Neural crest cell (in vitro differentiated cells): Measurements from ENCODE around the gene WDR86. TPM values are rescaled to one million over a fixed set of nuclear protein-coding genes. Genes with fewer than 3 reads are reported as not detected.

Source experiments
- DNase-seq: peaks from one replicate; pipeline ENCODE4 v3.0.0; 2021; ENCODE audit warnings: low read depth, mixed read lengths, low spot score
- H3K27ac Mint-ChIP-seq: one replicate; pipeline ENCODE4 v1.8.0; 2021; ENCODE audit warnings: mild to moderate bottlenecking, mixed read lengths; ENCODE audit not compliant: unreplicated experiment
- H3K27me3 Mint-ChIP-seq: 2 replicates; pipeline ENCODE4 v1.8.0; 2021; ENCODE audit warnings: low read depth, mild to moderate bottlenecking, mixed read lengths
- H3K36me3 Mint-ChIP-seq: 2 replicates; pipeline ENCODE4 v1.8.0; 2021; ENCODE audit warnings: low read depth, mild to moderate bottlenecking, mixed read lengths
- H3K4me1 Mint-ChIP-seq: 2 replicates; pipeline ENCODE4 v1.8.0; 2021; ENCODE audit warnings: mixed read lengths
- H3K4me3 Mint-ChIP-seq: one replicate; pipeline ENCODE4 v1.8.0; 2021; ENCODE audit warnings: mild to moderate bottlenecking, mixed read lengths
- H3K9me3 Mint-ChIP-seq: 2 replicates; pipeline ENCODE4 v1.8.0; 2021; ENCODE audit warnings: mixed read lengths
- total RNA-seq: library from RNA; stranded (reverse); gene quantifications from 2 replicates; pipeline ENCODE4 v1.2.1, GENCODE V29; 2021
- TF ChIP-seq, protein P1 (sequence below): fragments of 200-600 bp; sonication (generic); conservative IDR thresholded peaks from 2 replicates; pipeline ENCODE4 v1.5.0; 2021; ENCODE audit warnings: antibody characterized with exemption, mild to moderate bottlenecking

The WDR86 gene
- total RNA-seq, 1 donor from 2014 or later: 29.8 TPM

DNA sequence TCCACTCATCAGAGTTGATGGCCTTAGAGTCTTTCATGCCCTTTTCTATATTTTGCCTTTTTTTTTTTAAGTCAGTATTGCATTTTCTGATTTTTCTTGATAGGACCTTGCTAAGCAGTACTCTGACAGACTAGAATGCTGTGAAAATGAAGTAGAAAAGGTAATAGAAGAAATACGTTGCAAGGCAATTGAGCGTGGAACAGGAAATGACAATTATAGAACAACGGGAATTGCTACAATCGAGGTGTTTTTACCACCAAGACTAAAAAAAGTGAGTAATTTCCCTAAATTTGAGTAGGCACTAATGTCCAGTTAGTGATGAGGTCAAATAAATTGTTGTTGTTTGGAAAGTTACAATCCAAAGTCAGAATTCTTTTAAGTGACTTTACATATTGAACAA lies 60.9 kb downstream of the WDR86 start:
- no peak overlapping the region for H3K4me3 Mint-ChIP-seq
- no peak for DNase-seq
- H3K27ac Mint-ChIP-seq: peak overlapping the region; percentile 6
- no peaks in the 10 kb centered on the region for H3K27me3 Mint-ChIP-seq
- TF ChIP-seq, protein P1, sequence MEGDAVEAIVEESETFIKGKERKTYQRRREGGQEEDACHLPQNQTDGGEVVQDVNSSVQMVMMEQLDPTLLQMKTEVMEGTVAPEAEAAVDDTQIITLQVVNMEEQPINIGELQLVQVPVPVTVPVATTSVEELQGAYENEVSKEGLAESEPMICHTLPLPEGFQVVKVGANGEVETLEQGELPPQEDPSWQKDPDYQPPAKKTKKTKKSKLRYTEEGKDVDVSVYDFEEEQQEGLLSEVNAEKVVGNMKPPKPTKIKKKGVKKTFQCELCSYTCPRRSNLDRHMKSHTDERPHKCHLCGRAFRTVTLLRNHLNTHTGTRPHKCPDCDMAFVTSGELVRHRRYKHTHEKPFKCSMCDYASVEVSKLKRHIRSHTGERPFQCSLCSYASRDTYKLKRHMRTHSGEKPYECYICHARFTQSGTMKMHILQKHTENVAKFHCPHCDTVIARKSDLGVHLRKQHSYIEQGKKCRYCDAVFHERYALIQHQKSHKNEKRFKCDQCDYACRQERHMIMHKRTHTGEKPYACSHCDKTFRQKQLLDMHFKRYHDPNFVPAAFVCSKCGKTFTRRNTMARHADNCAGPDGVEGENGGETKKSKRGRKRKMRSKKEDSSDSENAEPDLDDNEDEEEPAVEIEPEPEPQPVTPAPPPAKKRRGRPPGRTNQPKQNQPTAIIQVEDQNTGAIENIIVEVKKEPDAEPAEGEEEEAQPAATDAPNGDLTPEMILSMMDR: no peak
- H3K36me3 Mint-ChIP-seq: no peaks in the 10 kb centered on the region
- no peaks in the 10 kb centered on the region for H3K9me3 Mint-ChIP-seq
- H3K4me1 Mint-ChIP-seq: peaks cover 9% of the 10 kb centered on the region

DNA sequence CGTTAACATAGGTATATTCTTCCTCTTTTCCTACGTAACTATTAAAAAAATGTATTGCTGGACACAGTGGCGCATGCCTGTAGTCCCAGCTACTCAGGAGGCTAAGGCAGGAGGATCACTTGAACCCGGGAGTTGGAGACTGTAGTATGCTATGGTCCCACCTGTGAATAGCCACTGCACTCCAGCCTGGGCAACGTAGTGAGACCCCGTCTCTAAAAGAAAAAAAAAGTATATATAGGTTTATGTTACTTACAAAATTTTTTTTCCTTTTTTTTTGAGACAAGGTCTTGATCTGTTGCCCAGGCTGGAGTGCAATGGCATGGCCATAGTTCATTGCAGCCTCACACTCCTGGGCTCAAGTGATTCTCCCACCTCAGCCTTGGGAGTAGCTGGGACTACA lies 62.6 kb downstream of the WDR86 start:
- no peaks in the 10 kb centered on the region for H3K9me3 Mint-ChIP-seq
- H3K36me3 Mint-ChIP-seq: no peaks in the 10 kb centered on the region
- H3K27me3 Mint-ChIP-seq: no peaks in the 10 kb centered on the region
- TF ChIP-seq, protein P1: no peak
- no peak overlapping the region for H3K4me3 Mint-ChIP-seq
- peaks cover 11% of the 10 kb centered on the region for H3K4me1 Mint-ChIP-seq
- DNase-seq: no peak
- no peak overlapping the region for H3K27ac Mint-ChIP-seq

DNA sequence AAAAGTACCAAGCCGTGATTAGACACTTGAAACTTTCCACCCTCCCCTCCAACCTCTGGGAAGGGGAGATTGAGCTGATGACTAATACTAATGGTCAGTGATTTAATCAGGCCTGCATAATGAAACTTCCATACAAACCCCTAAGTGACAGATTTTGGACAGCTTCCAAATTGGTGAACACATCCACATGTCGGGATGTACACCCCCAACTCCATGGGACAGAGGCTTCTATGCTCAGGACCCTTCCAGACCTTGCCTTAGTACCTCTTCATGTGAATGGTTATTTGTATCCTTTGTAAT lies 63.4 kb downstream of the WDR86 start:
- no peak for DNase-seq
- H3K4me1 Mint-ChIP-seq: peaks cover 13% of the 10 kb centered on the region
- H3K36me3 Mint-ChIP-seq: no peaks in the 10 kb centered on the region
- no peak overlapping the region for H3K27ac Mint-ChIP-seq
- H3K9me3 Mint-ChIP-seq: no peaks in the 10 kb centered on the region
- TF ChIP-seq, protein P1: no peak
- no peaks in the 10 kb centered on the region for H3K27me3 Mint-ChIP-seq
- H3K4me3 Mint-ChIP-seq: no peak overlapping the region

DNA sequence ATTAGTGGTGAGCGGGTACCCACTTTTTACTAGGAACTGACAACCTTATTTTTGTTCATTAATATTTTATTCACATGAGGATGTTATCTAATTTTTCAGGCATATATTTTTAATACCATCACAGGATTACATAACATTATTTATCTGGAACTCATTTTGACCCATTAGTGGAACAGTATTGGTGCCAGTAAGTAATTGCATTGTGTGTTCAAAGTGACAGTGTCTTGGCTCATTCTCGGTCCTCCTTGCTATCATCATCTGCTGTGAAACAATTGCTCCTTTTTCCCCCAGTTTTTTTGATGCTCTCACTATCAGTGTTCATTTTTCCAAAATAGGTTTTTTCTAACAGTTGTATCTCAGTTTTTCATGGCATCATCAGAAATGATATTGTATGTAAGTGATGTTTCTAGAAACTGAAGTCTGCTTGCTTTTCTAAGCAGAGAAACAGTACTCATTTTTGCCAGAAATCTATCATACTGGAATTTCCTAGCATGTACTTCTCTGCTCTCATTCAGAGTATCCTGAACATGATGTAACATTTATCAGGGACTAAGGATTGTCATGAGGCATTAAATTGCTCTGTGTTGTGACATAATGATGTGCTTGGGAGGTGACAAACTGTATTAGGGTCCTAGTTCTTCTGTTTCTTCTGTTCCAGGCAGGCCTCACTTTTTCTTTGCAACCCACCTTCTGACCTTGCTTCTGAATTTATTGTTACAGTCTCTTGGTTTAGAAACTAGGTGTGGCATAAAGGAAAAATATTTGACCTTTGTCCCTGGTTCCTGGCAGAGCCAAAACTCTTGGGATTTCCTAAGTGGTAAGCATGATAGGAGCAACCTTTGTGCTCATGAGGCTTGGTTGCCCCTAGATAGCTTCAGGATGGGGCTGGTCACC lies 64.0 kb downstream of the WDR86 start:
- Mint-ChIP-seq H3K36me3 (no peaks in the 10 kb centered on the region), H3K27ac (no peak overlapping the region), H3K27me3 (no peaks in the 10 kb centered on the region), H3K9me3 (no peaks in the 10 kb centered on the region), H3K4me1 (peaks cover 13% of the 10 kb centered on the region), H3K4me3 (peak overlapping the region; percentile 11)
- DNase-seq: no peak
- TF ChIP-seq, protein P1: no peak

DNA sequence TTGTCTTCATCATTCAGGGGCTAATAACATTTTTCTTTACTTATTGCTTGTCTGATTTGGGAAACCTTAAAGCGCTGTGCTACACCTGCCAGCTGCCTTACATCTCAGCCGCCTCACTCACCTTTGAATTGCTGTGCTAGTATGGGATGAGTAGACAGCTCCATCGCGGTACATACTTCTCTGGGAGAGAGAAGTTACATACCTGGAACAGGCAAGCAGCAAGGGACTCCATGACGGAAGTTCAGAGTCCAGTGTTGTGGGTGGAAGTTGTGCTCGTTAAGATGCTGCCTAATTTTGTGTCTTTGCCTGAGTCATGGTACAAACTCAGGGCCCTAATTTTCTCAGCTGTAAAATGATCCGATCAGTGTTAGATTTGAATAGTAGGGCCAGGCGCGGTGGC lies 66.3 kb downstream of the WDR86 start:
- H3K4me1 Mint-ChIP-seq: peaks cover 4% of the 10 kb centered on the region
- H3K9me3 Mint-ChIP-seq: no peaks in the 10 kb centered on the region
- no peak for DNase-seq
- H3K27me3 Mint-ChIP-seq: peaks cover 11% of the 10 kb centered on the region
- TF ChIP-seq, protein P1: no peak
- no peak overlapping the region for H3K27ac Mint-ChIP-seq
- H3K36me3 Mint-ChIP-seq: no peaks in the 10 kb centered on the region
- H3K4me3 Mint-ChIP-seq: peak overlapping the region; percentile 86
